Measurements from ENCODE around the gene APOB. TPM values are rescaled to one million over a fixed set of nuclear protein-coding genes. Genes with fewer than 3 reads are reported as not detected.

APOB gene
- polyA plus RNA-seq, 1 of the 3 experiments (the other 2 are of a cell fraction) = not detected

DNA sequence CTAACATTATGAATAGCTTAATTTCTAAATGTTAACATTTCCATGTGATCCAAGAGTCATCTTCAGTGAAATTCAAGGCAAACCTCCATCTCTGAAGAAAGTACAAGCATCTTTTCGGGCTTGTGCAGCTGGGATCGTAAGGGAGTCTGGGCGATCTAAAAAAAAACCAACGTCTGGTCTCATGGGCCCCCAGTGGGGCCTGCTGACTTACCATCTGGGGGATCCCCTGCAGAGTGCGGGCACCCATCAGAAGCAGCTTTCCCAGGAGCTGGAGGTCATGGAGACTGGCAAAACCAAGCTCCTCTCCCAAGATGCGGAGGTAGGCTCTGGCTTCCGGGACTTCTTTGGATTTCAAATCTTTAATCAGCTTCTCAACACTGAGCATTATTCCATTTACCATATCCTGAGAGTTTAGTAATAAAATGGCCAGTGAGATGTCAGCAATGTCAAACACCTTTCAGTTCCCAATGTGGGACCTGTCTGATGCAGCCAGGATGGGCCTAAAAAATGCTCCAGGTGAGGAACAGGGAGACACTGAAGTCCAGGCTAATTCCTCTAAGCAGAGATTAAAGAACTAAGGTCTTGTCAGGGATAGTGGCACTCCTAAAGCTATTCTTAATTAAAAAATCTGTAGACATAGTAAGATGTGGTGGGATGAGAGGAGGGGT is 19.0 kb downstream of the APOB start:
- Histone ChIP-seq H2AFZ (ENCODE audit: low read depth) (no peak overlapping the region), H3K9ac (no peak overlapping the region), H3K4me3 (ENCODE audit: low read depth in 2 of 2, low read length in 1 of 2) (no peak overlapping the region), H4K20me1 (ENCODE audit: insufficient read depth) (no peaks in the 10 kb centered on the region), H3K4me1 (ENCODE audit: control insufficient read depth in 1 of 2, insufficient read depth in 2 of 2, low read depth in 1 of 2, low read length in 1 of 2) (no peaks in the 10 kb centered on the region), H3K4me2 (no peak overlapping the region), H3K9me3 (no peaks in the 10 kb centered on the region), H3K36me3 (replicated peaks in 1 of 2; ENCODE audit: control insufficient read depth in 1 of 2, insufficient read depth in 2 of 2, low read length in 1 of 2) (no peaks in the 10 kb centered on the region), H3K79me2 (ENCODE audit: insufficient read depth) (no peaks in the 10 kb centered on the region), H3K27me3 (ENCODE audit: insufficient read depth) (no peaks in the 10 kb centered on the region; the same call in 1 of the 2 replicates), H3F3A (replicated peaks; ENCODE audit: insufficient read depth) (no peaks in the 10 kb centered on the region), H3K27ac (ENCODE audit: low read depth in 2 of 2, low read length in 1 of 2) (no peak overlapping the region), H3K9me2 (no peaks in the 10 kb centered on the region)
- 52% methylated on average over 7 of the region's 7 CpGs for WGBS (ENCODE audit: low lambda C conversion rate)
- TF ChIP-seq, protein P1, sequence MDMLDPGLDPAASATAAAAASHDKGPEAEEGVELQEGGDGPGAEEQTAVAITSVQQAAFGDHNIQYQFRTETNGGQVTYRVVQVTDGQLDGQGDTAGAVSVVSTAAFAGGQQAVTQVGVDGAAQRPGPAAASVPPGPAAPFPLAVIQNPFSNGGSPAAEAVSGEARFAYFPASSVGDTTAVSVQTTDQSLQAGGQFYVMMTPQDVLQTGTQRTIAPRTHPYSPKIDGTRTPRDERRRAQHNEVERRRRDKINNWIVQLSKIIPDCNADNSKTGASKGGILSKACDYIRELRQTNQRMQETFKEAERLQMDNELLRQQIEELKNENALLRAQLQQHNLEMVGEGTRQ (IDR thresholded peaks at IDR 0.05; ENCODE audit: borderline replicate concordance, low read depth, low read length) = no peak
- no peak for TF ChIP-seq PBX3 (IDR thresholded peaks at IDR 0.05)
- no peak for TF ChIP-seq ELF1 (IDR thresholded peaks at IDR 0.05)
- TF ChIP-seq USF1 (IDR thresholded peaks at IDR 0.05; ENCODE audit: borderline replicate concordance, low read depth) = no peak
- TF ChIP-seq RXRA (IDR thresholded peaks at IDR 0.05; ENCODE audit: borderline replicate concordance, low read depth) = no peak
- TF ChIP-seq GATA2 (CRISPR knock-in tag; IDR thresholded peaks at IDR 0.05) = no peak
- TF ChIP-seq MXI1 (IDR thresholded peaks at IDR 0.05; ENCODE audit: low read depth, low read length) = no peak
- no peak for TF ChIP-seq NFIC (IDR thresholded peaks at IDR 0.05; ENCODE audit: borderline replicate concordance)
- no peak for TF ChIP-seq GABPA (IDR thresholded peaks at IDR 0.05; ENCODE audit: low read depth)
- TF ChIP-seq SMC3 (IDR thresholded peaks at IDR 0.05; ENCODE audit: low read depth, low read length) = no peak
- no peak for TF ChIP-seq TEAD4 (IDR thresholded peaks at IDR 0.05; ENCODE audit: borderline replicate concordance, insufficient read depth)
- TF ChIP-seq TCF12 (IDR thresholded peaks at IDR 0.05) = no peak
- TF ChIP-seq, protein P2, sequence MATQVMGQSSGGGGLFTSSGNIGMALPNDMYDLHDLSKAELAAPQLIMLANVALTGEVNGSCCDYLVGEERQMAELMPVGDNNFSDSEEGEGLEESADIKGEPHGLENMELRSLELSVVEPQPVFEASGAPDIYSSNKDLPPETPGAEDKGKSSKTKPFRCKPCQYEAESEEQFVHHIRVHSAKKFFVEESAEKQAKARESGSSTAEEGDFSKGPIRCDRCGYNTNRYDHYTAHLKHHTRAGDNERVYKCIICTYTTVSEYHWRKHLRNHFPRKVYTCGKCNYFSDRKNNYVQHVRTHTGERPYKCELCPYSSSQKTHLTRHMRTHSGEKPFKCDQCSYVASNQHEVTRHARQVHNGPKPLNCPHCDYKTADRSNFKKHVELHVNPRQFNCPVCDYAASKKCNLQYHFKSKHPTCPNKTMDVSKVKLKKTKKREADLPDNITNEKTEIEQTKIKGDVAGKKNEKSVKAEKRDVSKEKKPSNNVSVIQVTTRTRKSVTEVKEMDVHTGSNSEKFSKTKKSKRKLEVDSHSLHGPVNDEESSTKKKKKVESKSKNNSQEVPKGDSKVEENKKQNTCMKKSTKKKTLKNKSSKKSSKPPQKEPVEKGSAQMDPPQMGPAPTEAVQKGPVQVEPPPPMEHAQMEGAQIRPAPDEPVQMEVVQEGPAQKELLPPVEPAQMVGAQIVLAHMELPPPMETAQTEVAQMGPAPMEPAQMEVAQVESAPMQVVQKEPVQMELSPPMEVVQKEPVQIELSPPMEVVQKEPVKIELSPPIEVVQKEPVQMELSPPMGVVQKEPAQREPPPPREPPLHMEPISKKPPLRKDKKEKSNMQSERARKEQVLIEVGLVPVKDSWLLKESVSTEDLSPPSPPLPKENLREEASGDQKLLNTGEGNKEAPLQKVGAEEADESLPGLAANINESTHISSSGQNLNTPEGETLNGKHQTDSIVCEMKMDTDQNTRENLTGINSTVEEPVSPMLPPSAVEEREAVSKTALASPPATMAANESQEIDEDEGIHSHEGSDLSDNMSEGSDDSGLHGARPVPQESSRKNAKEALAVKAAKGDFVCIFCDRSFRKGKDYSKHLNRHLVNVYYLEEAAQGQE (IDR thresholded peaks at IDR 0.05; ENCODE audit: low read depth, low read length) = no peak
- no peak for TF ChIP-seq FOXM1 (IDR thresholded peaks at IDR 0.05; ENCODE audit: low read depth)
- CTCF ChIA-PET = interaction anchor here (1.1 to 8.5 kb wide), 8 partner anchors 16 to 364 kb away, joined by 3 to 51 read pairs (median 6); partner anchors contain the start of gene APOB
- POLR2A ChIA-PET = interaction anchor here (0.6 kb wide), 1 partner anchor 13 kb away, joined by 4 read pairs; no protein-coding TSS in a partner anchor
- no peak for DNase-seq
